Liver (tissue), 9 donors: ENCODE measurements around the gene CCDC201. TPM values are rescaled to one million over a fixed set of nuclear protein-coding genes. Genes with fewer than 3 reads are reported as not detected.

Experiments
- DNase-seq: peaks from one replicate; pipeline ENCODE4 v3.0.0-alpha.2; 2017; ENCODE audit warnings: low spot score
- H3K27ac ChIP-seq, 2 donors: one replicate each; pipeline ENCODE4 v1.7.0; 2013; ENCODE audit warnings: inconsistent platforms in 2 of 2, low read length in 2 of 2, control low read depth in 1 of 2, low read depth in 1 of 2, mild to moderate bottlenecking in 1 of 2
- H3K27me3 ChIP-seq, 4 donors: one replicate each; pipeline versions ENCODE4 v1.6.1 to v1.7.0; 2013; ENCODE audit warnings: low read length in 3 of 4, inconsistent platforms in 1 of 4, mild to moderate bottlenecking in 1 of 4, moderate library complexity in 1 of 4; ENCODE audit not compliant: control insufficient read depth in 4 of 4, insufficient read depth in 4 of 4
- H3K36me3 ChIP-seq, 4 donors: one replicate each; pipeline versions ENCODE4 v1.6.1 to v1.7.0; 2013; ENCODE audit warnings: low read length in 3 of 4, mild to moderate bottlenecking in 3 of 4, low read depth in 1 of 4, moderate library complexity in 1 of 4; ENCODE audit not compliant: control insufficient read depth in 4 of 4, insufficient read depth in 3 of 4
- H3K4me1 ChIP-seq, 4 donors: one replicate each; pipeline versions ENCODE4 v1.6.1 to v1.7.0; 2013; ENCODE audit warnings: low read length in 3 of 4, mild to moderate bottlenecking in 3 of 4, moderate library complexity in 1 of 4; ENCODE audit not compliant: control insufficient read depth in 4 of 4, insufficient read depth in 4 of 4
- H3K4me3 ChIP-seq, 3 donors: one replicate each; pipeline versions ENCODE4 v1.6.1 to v1.7.0; 2013; ENCODE audit warnings: low read length in 3 of 3, control low read depth in 1 of 3, low read depth in 1 of 3, mild to moderate bottlenecking in 1 of 3
- H3K9ac ChIP-seq, 2 donors: one replicate each; pipeline ENCODE4 v1.7.0; 2013; ENCODE audit warnings: low read length in 2 of 2, mild to moderate bottlenecking in 2 of 2, moderate library complexity in 2 of 2, control low read depth in 1 of 2, low read depth in 1 of 2
- H3K9me3 ChIP-seq, 4 donors: one replicate each; pipeline versions ENCODE4 v1.6.1 to v1.7.0; 2013; ENCODE audit warnings: low read length in 3 of 4; ENCODE audit not compliant: control insufficient read depth in 4 of 4
- EGR1 ChIP-seq, 2 donors: IDR thresholded peaks; 2 replicates each; pipeline ENCODE4 v1.6.1; 2016 to 2018; ENCODE audit warnings: antibody characterized with exemption in 2 of 2, low read depth in 2 of 2
- FOXA2 ChIP-seq: IDR thresholded peaks from 2 replicates; pipeline ENCODE4 v1.6.1; 2016; ENCODE audit warnings: antibody characterized with exemption
- GABPA ChIP-seq, 2 donors: IDR thresholded peaks in 1 of 2; conservative IDR thresholded peaks in 1 of 2; 2 replicates each; pipeline ENCODE4 v1.6.1; 2016; ENCODE audit warnings: antibody characterized with exemption in 2 of 2, mild to moderate bottlenecking in 1 of 2, moderate library complexity in 1 of 2
- HNF4A ChIP-seq, 2 donors: conservative IDR thresholded peaks; 2 replicates each; pipeline ENCODE4 v1.6.1; 2016; ENCODE audit warnings: antibody characterized with exemption in 2 of 2, mild to moderate bottlenecking in 2 of 2
- HNF4G ChIP-seq: IDR thresholded peaks from 2 replicates; pipeline ENCODE4 v1.6.1; 2016; ENCODE audit warnings: antibody characterized with exemption
- JUND ChIP-seq, 2 donors: IDR thresholded peaks; 2 replicates each; pipeline ENCODE4 v1.6.1; 2016; ENCODE audit warnings: antibody characterized with exemption in 2 of 2
- NR2F2 ChIP-seq: IDR thresholded peaks from 2 replicates; pipeline ENCODE4 v1.6.1; 2016; ENCODE audit warnings: antibody characterized with exemption
- RAD21 ChIP-seq, 2 donors: IDR thresholded peaks; 2 replicates each; pipeline ENCODE4 v1.6.1; 2016; ENCODE audit warnings: antibody characterized with exemption in 2 of 2, mild to moderate bottlenecking in 2 of 2
- RXRA ChIP-seq, 2 donors: IDR thresholded peaks; 2 replicates each; pipeline ENCODE4 v1.6.1; 2017 to 2018; ENCODE audit warnings: antibody characterized with exemption in 2 of 2, mild to moderate bottlenecking in 1 of 2
- SP1 ChIP-seq: IDR thresholded peaks from 2 replicates; pipeline ENCODE4 v1.6.1; 2018; ENCODE audit warnings: antibody characterized with exemption, mild to moderate bottlenecking
- TAF1 ChIP-seq: conservative IDR thresholded peaks from 2 replicates; pipeline ENCODE4 v1.6.1; 2016; ENCODE audit warnings: antibody characterized with exemption, mild to moderate bottlenecking
- YY1 ChIP-seq: IDR thresholded peaks from 2 replicates; pipeline ENCODE4 v1.6.1; 2016; ENCODE audit warnings: antibody characterized with exemption, mild to moderate bottlenecking
- polyA plus RNA-seq, 2 donors: library from polyadenylated mRNA; stranded (reverse) in 1 of 2; unstranded in 1 of 2; fragments of 200-250 nt in 1 of 2; fragments of >200 nt in 1 of 2; fragmentation: Nextera tagmentation in 1 of 2; extraction: Ambion mirVana in 1 of 2; gene quantifications; one replicate each; pipeline versions ENCODE4 v1.2.1 to v1.2.3, GENCODE V29; 2013 to 2015
- total RNA-seq, 2 donors: library from RNA; depleted of rRNA; stranded (reverse); fragments of >200 nt; gene quantifications; one replicate each; pipeline ENCODE4 v1.2.3, GENCODE V29; 2014
- TF ChIP-seq, protein P1 (sequence below): IDR thresholded peaks from 2 replicates; pipeline ENCODE4 v1.6.1; 2016; ENCODE audit warnings: antibody characterized with exemption
- TF ChIP-seq, protein P2 (sequence below): IDR thresholded peaks from 2 replicates; pipeline ENCODE4 v1.6.1; 2016; ENCODE audit warnings: antibody characterized with exemption
- TF ChIP-seq, protein P3 (sequence below): IDR thresholded peaks from 2 replicates; pipeline ENCODE4 v1.6.1; 2016; ENCODE audit warnings: antibody characterized with exemption, mild to moderate bottlenecking
- TF ChIP-seq, protein P4 (sequence below): fragments of 150-350 bp; IDR thresholded peaks from 2 replicates; pipeline ENCODE4 v1.5.1; 2017; ENCODE audit warnings: improper control_type of control experiment, low read depth, low read length; ENCODE audit not compliant: missing input control
- TF ChIP-seq, protein P5 (sequence below): IDR thresholded peaks from 2 replicates; pipeline ENCODE4 v1.6.1; 2016; ENCODE audit warnings: antibody characterized with exemption
- donor health status: healthy.
- donor health status: healthy.
- donor health status: healthy.
- donor health status: healthy.
- donor health status: healthy.

Gene CCDC201
- total and polyA plus RNA-seq, 4 donors = not detected

DNA sequence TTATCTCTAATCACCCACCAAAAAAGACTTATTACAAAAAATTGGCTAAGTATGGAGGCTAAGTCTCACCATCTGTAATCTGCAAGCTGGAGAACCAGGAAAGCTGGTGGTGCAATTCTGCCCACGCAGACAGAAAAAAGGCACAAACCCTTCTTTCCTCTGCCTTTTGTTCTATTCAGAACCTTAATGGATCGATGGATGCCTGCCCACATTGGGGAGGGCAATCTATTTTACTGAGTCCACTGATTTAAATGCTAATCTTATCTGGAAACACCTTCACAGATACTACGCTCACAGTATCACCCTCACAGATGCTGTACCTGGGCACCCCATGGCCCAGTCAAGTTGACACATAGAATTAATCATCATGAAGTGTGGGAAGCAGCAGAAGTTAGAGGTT is 38.0 kb upstream of the CCDC201 start (continued):
- TF ChIP-seq, protein P1, sequence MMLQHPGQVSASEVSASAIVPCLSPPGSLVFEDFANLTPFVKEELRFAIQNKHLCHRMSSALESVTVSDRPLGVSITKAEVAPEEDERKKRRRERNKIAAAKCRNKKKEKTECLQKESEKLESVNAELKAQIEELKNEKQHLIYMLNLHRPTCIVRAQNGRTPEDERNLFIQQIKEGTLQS = no peak
- no peak for TF ChIP-seq SP1

DNA sequence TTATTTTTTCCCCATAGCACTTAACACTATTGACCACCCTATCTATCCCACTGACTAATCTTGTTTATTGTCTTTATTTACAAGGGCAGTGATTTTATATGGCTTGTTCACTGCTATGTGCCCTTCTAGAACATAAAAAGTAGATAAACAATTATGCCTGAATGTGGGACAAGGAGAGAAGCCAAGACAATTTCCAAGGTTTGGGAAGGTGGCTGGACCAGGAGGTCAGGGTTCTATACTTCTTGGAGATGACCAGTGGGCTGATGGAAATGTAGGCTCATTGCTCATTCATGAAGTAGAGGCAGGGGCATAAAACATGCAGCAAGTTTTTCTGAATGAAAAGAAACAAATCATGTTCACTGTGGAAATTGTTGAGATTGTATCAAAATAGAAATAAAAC is 36.7 kb upstream of the CCDC201 start:
- TF ChIP-seq HNF4A (conservative IDR thresholded peaks at IDR 0.05) (no peak), TAF1 (no peak), JUND (IDR thresholded peaks at IDR 0.05) (no peak), NR2F2 (no peak), RXRA (IDR thresholded peaks at IDR 0.05) (no peak), YY1 (no peak), RAD21 (IDR thresholded peaks at IDR 0.05) (no peak), SP1 (no peak), HNF4G (no peak), EGR1 (IDR thresholded peaks at IDR 0.05; ENCODE audit: low read depth in 2 of 2) (no peak), FOXA2 (no peak), GABPA (IDR thresholded peaks at IDR 0.05 in 1 of 2, conservative IDR thresholded peaks at IDR 0.05 in 1 of 2) (no peak)
- TF ChIP-seq, protein P2, sequence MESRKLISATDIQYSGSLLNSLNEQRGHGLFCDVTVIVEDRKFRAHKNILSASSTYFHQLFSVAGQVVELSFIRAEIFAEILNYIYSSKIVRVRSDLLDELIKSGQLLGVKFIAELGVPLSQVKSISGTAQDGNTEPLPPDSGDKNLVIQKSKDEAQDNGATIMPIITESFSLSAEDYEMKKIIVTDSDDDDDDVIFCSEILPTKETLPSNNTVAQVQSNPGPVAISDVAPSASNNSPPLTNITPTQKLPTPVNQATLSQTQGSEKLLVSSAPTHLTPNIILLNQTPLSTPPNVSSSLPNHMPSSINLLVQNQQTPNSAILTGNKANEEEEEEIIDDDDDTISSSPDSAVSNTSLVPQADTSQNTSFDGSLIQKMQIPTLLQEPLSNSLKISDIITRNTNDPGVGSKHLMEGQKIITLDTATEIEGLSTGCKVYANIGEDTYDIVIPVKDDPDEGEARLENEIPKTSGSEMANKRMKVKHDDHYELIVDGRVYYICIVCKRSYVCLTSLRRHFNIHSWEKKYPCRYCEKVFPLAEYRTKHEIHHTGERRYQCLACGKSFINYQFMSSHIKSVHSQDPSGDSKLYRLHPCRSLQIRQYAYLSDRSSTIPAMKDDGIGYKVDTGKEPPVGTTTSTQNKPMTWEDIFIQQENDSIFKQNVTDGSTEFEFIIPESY = no peak
- TF ChIP-seq, protein P3, sequence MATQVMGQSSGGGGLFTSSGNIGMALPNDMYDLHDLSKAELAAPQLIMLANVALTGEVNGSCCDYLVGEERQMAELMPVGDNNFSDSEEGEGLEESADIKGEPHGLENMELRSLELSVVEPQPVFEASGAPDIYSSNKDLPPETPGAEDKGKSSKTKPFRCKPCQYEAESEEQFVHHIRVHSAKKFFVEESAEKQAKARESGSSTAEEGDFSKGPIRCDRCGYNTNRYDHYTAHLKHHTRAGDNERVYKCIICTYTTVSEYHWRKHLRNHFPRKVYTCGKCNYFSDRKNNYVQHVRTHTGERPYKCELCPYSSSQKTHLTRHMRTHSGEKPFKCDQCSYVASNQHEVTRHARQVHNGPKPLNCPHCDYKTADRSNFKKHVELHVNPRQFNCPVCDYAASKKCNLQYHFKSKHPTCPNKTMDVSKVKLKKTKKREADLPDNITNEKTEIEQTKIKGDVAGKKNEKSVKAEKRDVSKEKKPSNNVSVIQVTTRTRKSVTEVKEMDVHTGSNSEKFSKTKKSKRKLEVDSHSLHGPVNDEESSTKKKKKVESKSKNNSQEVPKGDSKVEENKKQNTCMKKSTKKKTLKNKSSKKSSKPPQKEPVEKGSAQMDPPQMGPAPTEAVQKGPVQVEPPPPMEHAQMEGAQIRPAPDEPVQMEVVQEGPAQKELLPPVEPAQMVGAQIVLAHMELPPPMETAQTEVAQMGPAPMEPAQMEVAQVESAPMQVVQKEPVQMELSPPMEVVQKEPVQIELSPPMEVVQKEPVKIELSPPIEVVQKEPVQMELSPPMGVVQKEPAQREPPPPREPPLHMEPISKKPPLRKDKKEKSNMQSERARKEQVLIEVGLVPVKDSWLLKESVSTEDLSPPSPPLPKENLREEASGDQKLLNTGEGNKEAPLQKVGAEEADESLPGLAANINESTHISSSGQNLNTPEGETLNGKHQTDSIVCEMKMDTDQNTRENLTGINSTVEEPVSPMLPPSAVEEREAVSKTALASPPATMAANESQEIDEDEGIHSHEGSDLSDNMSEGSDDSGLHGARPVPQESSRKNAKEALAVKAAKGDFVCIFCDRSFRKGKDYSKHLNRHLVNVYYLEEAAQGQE = no peak
- TF ChIP-seq, protein P4, sequence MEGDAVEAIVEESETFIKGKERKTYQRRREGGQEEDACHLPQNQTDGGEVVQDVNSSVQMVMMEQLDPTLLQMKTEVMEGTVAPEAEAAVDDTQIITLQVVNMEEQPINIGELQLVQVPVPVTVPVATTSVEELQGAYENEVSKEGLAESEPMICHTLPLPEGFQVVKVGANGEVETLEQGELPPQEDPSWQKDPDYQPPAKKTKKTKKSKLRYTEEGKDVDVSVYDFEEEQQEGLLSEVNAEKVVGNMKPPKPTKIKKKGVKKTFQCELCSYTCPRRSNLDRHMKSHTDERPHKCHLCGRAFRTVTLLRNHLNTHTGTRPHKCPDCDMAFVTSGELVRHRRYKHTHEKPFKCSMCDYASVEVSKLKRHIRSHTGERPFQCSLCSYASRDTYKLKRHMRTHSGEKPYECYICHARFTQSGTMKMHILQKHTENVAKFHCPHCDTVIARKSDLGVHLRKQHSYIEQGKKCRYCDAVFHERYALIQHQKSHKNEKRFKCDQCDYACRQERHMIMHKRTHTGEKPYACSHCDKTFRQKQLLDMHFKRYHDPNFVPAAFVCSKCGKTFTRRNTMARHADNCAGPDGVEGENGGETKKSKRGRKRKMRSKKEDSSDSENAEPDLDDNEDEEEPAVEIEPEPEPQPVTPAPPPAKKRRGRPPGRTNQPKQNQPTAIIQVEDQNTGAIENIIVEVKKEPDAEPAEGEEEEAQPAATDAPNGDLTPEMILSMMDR = no peak
- TF ChIP-seq, protein P5, sequence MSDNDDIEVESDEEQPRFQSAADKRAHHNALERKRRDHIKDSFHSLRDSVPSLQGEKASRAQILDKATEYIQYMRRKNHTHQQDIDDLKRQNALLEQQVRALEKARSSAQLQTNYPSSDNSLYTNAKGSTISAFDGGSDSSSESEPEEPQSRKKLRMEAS = no peak
- TF ChIP-seq, protein P1 = no peak
- no peaks in the 10 kb centered on the region for H3K27me3 ChIP-seq
- H3K4me1 ChIP-seq = no peaks in the 10 kb centered on the region
- H3K27ac ChIP-seq = no peak overlapping the region
- H3K9ac ChIP-seq = no peak overlapping the region
- H3K36me3 ChIP-seq = peaks cover 0 to 3% (median under 1%) of the 10 kb centered on the region in 4 donors
- DNase-seq = no peak
- no peaks in the 10 kb centered on the region for H3K9me3 ChIP-seq
- H3K4me3 ChIP-seq = no peak overlapping the region
